Hepatocyte (in vitro differentiated cells): ENCODE results near the gene RCN1.

ENCODE experiments used
- CTCF ChIP-seq: fragments of 200-600 bp; sonication (generic); IDR thresholded peaks from 2 replicates; pipeline ENCODE4 v1.5.1; 2016; ENCODE audit warnings: antibody characterized with exemption, mild to moderate bottlenecking; ENCODE audit not compliant: poor library complexity
- EZH2phosphoT487 ChIP-seq: fragments of 200-600 bp; sonication (generic); IDR thresholded peaks from one replicate; pipeline ENCODE4 v1.6.1; 2018; ENCODE audit warnings: antibody characterized with exemption, mild to moderate bottlenecking, low read depth, moderate library complexity; ENCODE audit not compliant: unreplicated experiment, severe bottlenecking

- TF ChIP-seq CTCF (no peak), EZH2phosphoT487 (no peak)
These were observed 9.0 kb upstream of the RCN1 start for GRCh38 chr11:32081901-32082300.
